ENCODE data around the gene URGCP. TPM values are rescaled to one million over a fixed set of nuclear protein-coding genes. Genes with fewer than 3 reads are reported as not detected.

Gene URGCP
- total RNA-seq, 1 donor from 2014 or later: 23.3 TPM

DNA sequence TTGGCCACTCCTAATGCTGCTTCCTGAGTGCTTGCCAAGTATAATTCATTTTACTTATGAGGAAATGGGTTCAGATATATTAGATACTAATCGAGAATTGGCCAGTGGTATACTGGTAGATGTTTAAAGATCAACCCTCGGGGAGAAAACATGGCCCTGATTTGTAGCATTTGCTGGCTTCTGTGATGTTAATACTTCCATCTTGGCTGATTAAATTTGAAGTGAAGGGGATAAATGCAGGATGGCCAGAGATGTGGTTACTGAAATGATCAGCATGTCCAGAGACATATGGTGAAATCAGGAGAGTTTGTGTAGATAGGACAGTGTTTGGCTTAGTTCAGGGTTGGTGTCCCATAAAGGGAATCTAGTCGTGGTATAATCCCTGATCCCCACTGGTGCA, 31.0 kb upstream of the URGCP start:
- no peak for ATAC-seq (ENCODE audit: low read depth)
- Mint-ChIP-seq H3K4me3 (no peak overlapping the region), H3K27me3 (no peaks in the 10 kb centered on the region), H3K9me3 (no peaks in the 10 kb centered on the region), H3K36me3 (ENCODE audit: low read depth) (peaks cover 2% of the 10 kb centered on the region), H3K27ac (no peak overlapping the region), H3K4me1 (no peaks in the 10 kb centered on the region)
- no peak for TF ChIP-seq CTCF (IDR thresholded peaks at IDR 0.05)
- POLR2A ChIA-PET: no interaction called here
- DNase-seq: no peak
- intact Hi-C loops (cut with micrococcal nuclease): no loop called here
- CTCF ChIA-PET: no interaction called here

GRCh38 chr7:43933902-43934560, 27.6 kb upstream of the URGCP start:
- ATAC-seq (ENCODE audit: low read depth) (no peak), DNase-seq (no peak)
- intact Hi-C loops (cut with micrococcal nuclease): no loop called here
- no peak for TF ChIP-seq CTCF (IDR thresholded peaks at IDR 0.05)
- Mint-ChIP-seq H3K4me1 (no peaks in the 10 kb centered on the region), H3K27me3 (no peaks in the 10 kb centered on the region), H3K4me3 (no peak overlapping the region), H3K9me3 (no peaks in the 10 kb centered on the region), H3K27ac (no peak overlapping the region), H3K36me3 (ENCODE audit: low read depth) (peaks cover 2% of the 10 kb centered on the region)
- POLR2A ChIA-PET: no interaction called here
- CTCF ChIA-PET: no interaction called here

GRCh38 chr7:43931346-43931745, 24.9 kb upstream of the URGCP start:
- intact Hi-C loops (cut with micrococcal nuclease): no loop called here
- Mint-ChIP-seq H3K9me3 (no peaks in the 10 kb centered on the region), H3K27ac (no peak overlapping the region), H3K4me1 (peaks cover 11% of the 10 kb centered on the region), H3K36me3 (ENCODE audit: low read depth) (peaks cover 4% of the 10 kb centered on the region), H3K4me3 (no peak overlapping the region), H3K27me3 (no peaks in the 10 kb centered on the region)
- POLR2A ChIA-PET: no interaction called here
- no peak for DNase-seq
- no peak for ATAC-seq (ENCODE audit: low read depth)
- CTCF ChIA-PET: no interaction called here
- no peak for TF ChIP-seq CTCF (IDR thresholded peaks at IDR 0.05)

DNA sequence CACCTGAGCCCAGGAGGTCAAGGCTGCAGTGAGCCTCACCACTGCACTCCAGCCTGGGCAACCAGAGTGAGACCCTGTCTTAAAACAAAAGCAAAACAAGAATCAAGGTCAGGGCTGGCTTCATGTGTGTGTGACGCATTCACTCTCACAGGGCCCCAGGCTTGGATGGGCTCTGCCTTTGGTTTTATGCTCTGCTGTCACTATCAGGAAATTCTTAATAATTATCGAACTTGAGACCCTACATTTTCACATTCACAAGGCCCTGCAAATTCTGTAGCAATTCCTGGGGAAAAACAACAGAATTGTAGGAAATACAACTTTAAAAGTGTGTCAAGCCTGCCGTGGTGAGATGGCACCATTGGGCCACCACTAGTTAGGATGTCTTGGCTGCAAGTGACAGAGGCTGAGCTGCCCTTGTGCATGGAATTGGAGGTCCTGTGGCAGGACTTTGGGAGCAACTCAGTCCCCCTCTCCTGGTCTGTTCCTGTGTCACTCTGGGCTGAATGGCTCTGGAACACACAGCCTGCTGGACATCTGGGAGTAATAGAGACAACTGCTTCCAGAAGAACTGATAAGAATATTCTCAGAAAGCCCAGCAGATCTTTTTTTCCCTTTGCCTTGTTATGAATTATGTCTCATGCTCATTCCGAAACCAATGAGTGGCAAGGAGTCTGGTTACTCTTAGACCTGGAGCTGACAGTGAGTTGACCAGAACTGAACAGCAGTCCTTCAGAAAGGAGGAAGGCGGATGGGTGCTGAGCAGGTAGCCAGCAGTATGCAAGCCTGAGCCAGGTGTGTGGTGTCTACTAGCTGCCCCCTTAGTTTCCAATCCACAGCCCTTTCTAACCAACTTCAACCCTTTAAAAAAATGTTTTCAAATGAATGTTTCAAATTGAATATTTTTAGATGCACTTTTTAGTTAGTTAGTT, 23.4 kb upstream of the URGCP start:
- TF ChIP-seq CTCF (IDR thresholded peaks at IDR 0.05): no peak
- CTCF ChIA-PET: no interaction called here
- DNase-seq: no peak
- no peak for ATAC-seq (ENCODE audit: low read depth)
- no peak overlapping the region for H3K27ac Mint-ChIP-seq
- peaks cover 4% of the 10 kb centered on the region for H3K36me3 Mint-ChIP-seq (ENCODE audit: low read depth)
- POLR2A ChIA-PET: interaction anchor here (0.6 kb wide), 1 partner anchor 506 kb away, joined by 3 read pairs; no protein-coding TSS in a partner anchor
- H3K4me3 Mint-ChIP-seq: no peak overlapping the region
- peaks cover 21% of the 10 kb centered on the region for H3K4me1 Mint-ChIP-seq
- no peaks in the 10 kb centered on the region for H3K9me3 Mint-ChIP-seq
- no peaks in the 10 kb centered on the region for H3K27me3 Mint-ChIP-seq
- intact Hi-C loops (cut with micrococcal nuclease): loop anchor here (5.0 kb wide), 1 partner anchor 347 kb away; the partner anchor contains the start of gene STK17A

DNA sequence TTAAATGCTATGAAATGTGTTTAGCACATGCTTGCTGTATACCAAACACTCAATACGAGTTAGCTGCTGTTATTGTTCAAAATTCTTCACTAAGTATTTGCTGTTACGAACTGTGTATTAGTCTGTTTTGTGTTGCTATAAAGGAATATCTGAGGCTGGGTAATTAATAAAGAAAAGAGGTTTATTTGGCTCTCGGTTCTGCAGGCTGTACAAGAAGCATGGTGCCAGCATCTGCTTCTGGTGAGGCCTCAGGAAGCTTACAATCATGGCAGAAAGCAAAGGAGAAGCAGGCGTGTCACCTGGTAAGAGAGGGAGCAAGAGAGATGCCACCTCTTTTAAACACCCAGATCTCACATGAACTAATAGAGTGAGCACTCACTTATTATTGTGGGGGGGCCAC, 21.4 kb upstream of the URGCP start:
- CTCF ChIA-PET: no interaction called here
- Mint-ChIP-seq H3K9me3 (no peaks in the 10 kb centered on the region), H3K4me3 (no peak overlapping the region), H3K27ac (no peak overlapping the region), H3K27me3 (no peaks in the 10 kb centered on the region), H3K4me1 (peaks cover 24% of the 10 kb centered on the region), H3K36me3 (ENCODE audit: low read depth) (peaks cover 2% of the 10 kb centered on the region)
- intact Hi-C loops (cut with micrococcal nuclease): loop anchor here (2.0 to 5.0 kb wide), 3 partner anchors 346 to 1183 kb away; partner anchors contain the start of genes STK17A and TBRG4
- POLR2A ChIA-PET: interaction anchor here (0.5 kb wide), 1 partner anchor 663 kb away, joined by 3 read pairs; no protein-coding TSS in a partner anchor
- TF ChIP-seq CTCF (IDR thresholded peaks at IDR 0.05): no peak
- ATAC-seq (ENCODE audit: low read depth) (no peak), DNase-seq (no peak)
